ENCODE data around the gene NADK2. TPM values are rescaled to one million over a fixed set of nuclear protein-coding genes. Genes with fewer than 3 reads are reported as not detected.

Gene NADK2
- total RNA-seq, 1 experiment from 2014 or later = 12.2 TPM

DNA sequence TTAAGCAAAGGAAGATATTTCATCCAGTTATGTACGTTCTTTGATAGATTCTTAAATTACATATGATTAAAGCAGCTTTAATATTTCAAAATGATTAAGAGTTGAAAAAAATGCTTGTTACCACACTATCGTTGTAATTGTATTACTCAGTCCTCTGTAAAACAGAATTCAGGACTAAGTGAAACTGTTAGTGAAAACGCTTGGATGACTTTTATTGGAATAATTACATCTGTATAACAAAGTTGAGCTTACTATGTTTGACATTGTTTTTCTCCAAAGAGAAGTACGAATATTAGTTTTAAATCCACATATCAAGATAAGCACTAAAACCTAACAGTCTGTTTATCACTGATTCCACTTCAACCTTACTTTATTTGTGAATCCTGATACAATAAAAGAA, 8.7 kb upstream of the NADK2 start:
- Mint-ChIP-seq H3K27me3 (ENCODE audit: low read depth) (no peaks in the 10 kb centered on the region), H3K9me3 (no peaks in the 10 kb centered on the region), H3K27ac (no peak overlapping the region), H3K4me3 (no peak overlapping the region), H3K4me1 (peaks cover 0 to 6% of the 10 kb centered on the region in 2 experiments; a peak in 1 of 4 replicates), H3K36me3 (ENCODE audit: insufficient read depth in 1 of 3, low read depth in 3 of 3) (no peaks in the 10 kb centered on the region)
- Histone ChIP-seq H3K27me3 (ENCODE audit: insufficient read depth, low read length) (no peaks in the 10 kb centered on the region), H2AK5ac (ENCODE audit: insufficient read length, low read length) (no peak overlapping the region), H2BK20ac (ENCODE audit: low read depth, low read length, poor library complexity, severe bottlenecking) (no peak overlapping the region), H3K18ac (ENCODE audit: insufficient read length, low read depth, low read length) (no peak overlapping the region), H4K5ac (ENCODE audit: insufficient read length, low read depth, low read length) (no peak overlapping the region), H2AFZ (ENCODE audit: low read length) (no peak overlapping the region), H3K4ac (ENCODE audit: low read depth, low read length) (no peak overlapping the region), H3K27ac (ENCODE audit: insufficient read length, low read depth, low read length) (no peak overlapping the region), H3K79me1 (ENCODE audit: insufficient read depth, low read depth, low read length, poor library complexity, severe bottlenecking) (no peaks in the 10 kb centered on the region), H3K56ac (ENCODE audit: insufficient read length, low read depth, low read length) (no peak overlapping the region), H2BK5ac (ENCODE audit: insufficient read length, low read length) (no peak overlapping the region), H2BK12ac (ENCODE audit: insufficient read length, low read depth, low read length) (no peak overlapping the region), H3K79me2 (ENCODE audit: insufficient read depth, low read length) (no peaks in the 10 kb centered on the region), H3K14ac (ENCODE audit: insufficient read depth, low read length) (no peak overlapping the region), H3K4me1 (ENCODE audit: insufficient read depth, low read length) (no peaks in the 10 kb centered on the region), H3K9ac (ENCODE audit: extremely low read depth, insufficient read length, low read length) (no peak overlapping the region), H3T11ph (ENCODE audit: low read length) (no peak overlapping the region), H2BK15ac (ENCODE audit: low read depth, low read length) (no peak overlapping the region), H3K23ac (ENCODE audit: insufficient read length, low read depth, low read length) (no peak overlapping the region), H2BK120ac (ENCODE audit: low read depth, low read length, poor library complexity, severe bottlenecking) (no peak overlapping the region), H4K20me1 (ENCODE audit: control insufficient read depth, insufficient read depth, insufficient read length) (no peaks in the 10 kb centered on the region), H4K91ac (ENCODE audit: insufficient read length, low read depth, low read length) (no peak overlapping the region), H3K9me3 (ENCODE audit: control insufficient read depth, low read depth, low read length) (no peaks in the 10 kb centered on the region), H3K23me2 (ENCODE audit: insufficient read length, low read depth, low read length, poor library complexity, severe bottlenecking) (no peaks in the 10 kb centered on the region), H3K4me2 (ENCODE audit: insufficient read depth, insufficient read length, low read length) (no peak overlapping the region), H4K8ac (replicated peaks; ENCODE audit: insufficient read length, low read depth, low read length) (no peak overlapping the region)
- TF ChIP-seq, protein P1, sequence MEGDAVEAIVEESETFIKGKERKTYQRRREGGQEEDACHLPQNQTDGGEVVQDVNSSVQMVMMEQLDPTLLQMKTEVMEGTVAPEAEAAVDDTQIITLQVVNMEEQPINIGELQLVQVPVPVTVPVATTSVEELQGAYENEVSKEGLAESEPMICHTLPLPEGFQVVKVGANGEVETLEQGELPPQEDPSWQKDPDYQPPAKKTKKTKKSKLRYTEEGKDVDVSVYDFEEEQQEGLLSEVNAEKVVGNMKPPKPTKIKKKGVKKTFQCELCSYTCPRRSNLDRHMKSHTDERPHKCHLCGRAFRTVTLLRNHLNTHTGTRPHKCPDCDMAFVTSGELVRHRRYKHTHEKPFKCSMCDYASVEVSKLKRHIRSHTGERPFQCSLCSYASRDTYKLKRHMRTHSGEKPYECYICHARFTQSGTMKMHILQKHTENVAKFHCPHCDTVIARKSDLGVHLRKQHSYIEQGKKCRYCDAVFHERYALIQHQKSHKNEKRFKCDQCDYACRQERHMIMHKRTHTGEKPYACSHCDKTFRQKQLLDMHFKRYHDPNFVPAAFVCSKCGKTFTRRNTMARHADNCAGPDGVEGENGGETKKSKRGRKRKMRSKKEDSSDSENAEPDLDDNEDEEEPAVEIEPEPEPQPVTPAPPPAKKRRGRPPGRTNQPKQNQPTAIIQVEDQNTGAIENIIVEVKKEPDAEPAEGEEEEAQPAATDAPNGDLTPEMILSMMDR (conservative IDR thresholded peaks at IDR 0.05) = no peak
- DNase-seq = no peak
- no CpG with 5 or more reads among the region's 4 CpGs for WGBS (ENCODE audit: extremely low coverage, insufficient read length, low lambda C conversion rate)
